ENCODE results near the gene PCDHB5. TPM values are rescaled to one million over a fixed set of nuclear protein-coding genes. Genes with fewer than 3 reads are reported as not detected.
A peak's percentile ranks its signal among the peaks of the same experiment; 100 is the strongest.
"Not testable (repeated sequence)": the region's sequence is repeated elsewhere in the genome, so short reads cannot be mapped to it uniquely, and the experiment has no call there.

PCDHB5 gene
- 10 to 100 TPM in 1 of 2 donors, 1 to 10 TPM in 1; 4.3 to 10.6 TPM for total RNA-seq

DNA sequence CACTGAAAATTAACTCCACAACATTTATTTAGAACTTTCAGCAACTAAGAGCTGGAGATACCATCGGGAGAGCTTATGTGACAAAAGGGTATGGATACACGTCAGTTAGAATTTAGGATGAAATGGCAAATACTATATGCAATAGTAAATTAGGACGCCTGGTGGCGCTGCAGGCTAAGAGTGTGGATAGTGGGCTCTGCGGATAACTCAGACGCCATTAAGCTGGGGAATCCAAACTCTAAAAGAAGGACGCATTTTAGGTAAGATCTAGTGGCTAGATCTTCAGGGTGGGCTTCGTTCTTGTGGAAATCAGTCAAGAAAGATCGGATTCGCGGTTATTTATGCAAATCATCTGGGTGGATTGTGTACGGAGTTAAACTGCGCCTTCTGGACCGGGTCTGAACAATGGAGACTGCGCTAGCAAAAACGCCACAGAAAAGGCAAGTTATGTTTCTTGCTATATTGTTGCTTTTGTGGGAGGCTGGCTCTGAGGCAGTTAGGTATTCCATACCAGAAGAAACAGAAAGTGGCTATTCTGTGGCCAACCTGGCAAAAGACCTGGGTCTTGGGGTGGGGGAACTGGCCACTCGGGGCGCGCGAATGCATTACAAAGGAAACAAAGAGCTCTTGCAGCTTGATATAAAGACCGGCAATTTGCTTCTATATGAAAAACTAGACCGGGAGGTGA, at the start of gene PCDHB5:
PCDHB5 (plus strand) TSS at position 177 of the 688 bp plus-strand sequence; CDS start at position 406, 229 bp downstream.
- 12 to 15% methylated on average over 22 of the region's 22 CpGs for WGBS, 2 donors
- ATAC-seq (peak; percentile 73), DNase-seq (peak; percentile 46 to 71 (median 65))
- no peaks in the 10 kb centered on the region for H3K36me3 ChIP-seq (replicated peaks in 1 of 2; ENCODE audit: insufficient read depth in 1 of 2, low read depth in 2 of 2)
- peaks cover 5% of the 10 kb centered on the region for H3K4me1 ChIP-seq
- intact Hi-C loops (cut with DNase I) = no loop called here
- TF ChIP-seq POLR2A (IDR thresholded peaks at IDR 0.05) = no peak
- TF ChIP-seq, protein P1, sequence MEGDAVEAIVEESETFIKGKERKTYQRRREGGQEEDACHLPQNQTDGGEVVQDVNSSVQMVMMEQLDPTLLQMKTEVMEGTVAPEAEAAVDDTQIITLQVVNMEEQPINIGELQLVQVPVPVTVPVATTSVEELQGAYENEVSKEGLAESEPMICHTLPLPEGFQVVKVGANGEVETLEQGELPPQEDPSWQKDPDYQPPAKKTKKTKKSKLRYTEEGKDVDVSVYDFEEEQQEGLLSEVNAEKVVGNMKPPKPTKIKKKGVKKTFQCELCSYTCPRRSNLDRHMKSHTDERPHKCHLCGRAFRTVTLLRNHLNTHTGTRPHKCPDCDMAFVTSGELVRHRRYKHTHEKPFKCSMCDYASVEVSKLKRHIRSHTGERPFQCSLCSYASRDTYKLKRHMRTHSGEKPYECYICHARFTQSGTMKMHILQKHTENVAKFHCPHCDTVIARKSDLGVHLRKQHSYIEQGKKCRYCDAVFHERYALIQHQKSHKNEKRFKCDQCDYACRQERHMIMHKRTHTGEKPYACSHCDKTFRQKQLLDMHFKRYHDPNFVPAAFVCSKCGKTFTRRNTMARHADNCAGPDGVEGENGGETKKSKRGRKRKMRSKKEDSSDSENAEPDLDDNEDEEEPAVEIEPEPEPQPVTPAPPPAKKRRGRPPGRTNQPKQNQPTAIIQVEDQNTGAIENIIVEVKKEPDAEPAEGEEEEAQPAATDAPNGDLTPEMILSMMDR (IDR thresholded peaks at IDR 0.05) = peak in 6 of 7 experiments; percentile 18 to 67 (median 56)
- H3K27me3 ChIP-seq = no peaks in the 10 kb centered on the region
- H3K4me3 ChIP-seq = peak within 1 kb of the TSS in 1 of 2 donors; percentile 40
- H3K9me3 ChIP-seq = peaks cover 0 to 37% (median 0%) of the 10 kb centered on the region in 3 donors
- peak within 1 kb of the TSS in 3 of 4 donors; percentile 19 to 69 (median 27) for H3K27ac ChIP-seq

DNA sequence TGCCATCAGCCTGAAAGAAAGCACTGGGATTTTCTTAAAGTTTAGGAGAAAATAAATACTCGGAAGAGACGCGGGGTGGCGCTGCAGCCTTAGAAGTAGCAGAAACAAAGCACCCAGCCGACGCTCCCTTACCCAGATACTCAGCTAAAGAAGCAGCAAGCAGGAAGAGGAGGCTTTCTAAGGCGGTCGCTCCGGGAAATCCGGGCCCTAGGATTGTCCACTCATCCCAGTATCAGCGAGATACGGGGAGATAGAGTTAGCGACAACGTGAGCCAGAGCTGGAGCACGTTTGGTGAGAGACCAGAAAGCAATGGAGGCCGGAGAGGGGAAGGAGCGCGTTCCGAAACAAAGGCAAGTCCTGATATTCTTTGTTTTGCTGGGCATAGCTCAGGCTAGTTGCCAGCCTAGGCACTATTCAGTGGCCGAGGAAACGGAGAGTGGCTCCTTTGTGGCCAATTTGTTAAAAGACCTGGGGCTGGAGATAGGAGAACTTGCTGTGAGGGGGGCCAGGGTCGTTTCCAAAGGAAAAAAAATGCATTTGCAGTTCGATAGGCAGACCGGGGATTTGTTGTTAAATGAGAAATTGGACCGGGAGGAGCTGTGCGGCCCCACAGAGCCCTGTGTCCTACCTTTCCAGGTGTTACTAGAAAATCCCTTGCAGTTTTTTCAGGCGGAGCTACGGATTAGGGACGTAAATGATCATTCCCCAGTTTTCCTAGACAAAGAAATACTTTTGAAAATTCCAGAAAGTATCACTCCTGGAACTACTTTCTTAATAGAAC, 40.3 kb upstream of the PCDHB5 start, which contains the start of gene PCDHB2:
PCDHB2 (plus strand) TSS at position 135 of the 782 bp plus-strand sequence; CDS start at position 311, 176 bp downstream.
- no peaks in the 10 kb centered on the region for H3K4me1 ChIP-seq
- no peak within 1 kb of the TSS for H3K27ac ChIP-seq
- H3K27me3 ChIP-seq = no peaks in the 10 kb centered on the region
- H3K9me3 ChIP-seq = peaks cover 0 to 50% (median 0%) of the 10 kb centered on the region in 3 donors
- intact Hi-C loops (cut with DNase I) = no loop called here
- H3K4me3 ChIP-seq = no peak within 1 kb of the TSS
- ATAC-seq (peak; percentile 38), DNase-seq (peak in 3 of 4 donors; percentile 13 to 28 (median 23))
- TF ChIP-seq, protein P1 (IDR thresholded peaks at IDR 0.05) = peak in 1 of 7 experiments; percentile 19
- TF ChIP-seq POLR2A (IDR thresholded peaks at IDR 0.05) = peak in 1 of 3 donors; percentile 14
- H3K36me3 ChIP-seq (replicated peaks in 1 of 2; ENCODE audit: insufficient read depth in 1 of 2, low read depth in 2 of 2) = no peaks in the 10 kb centered on the region
- 9 to 11% methylated on average over 29 of the region's 29 CpGs for WGBS, 2 donors

DNA sequence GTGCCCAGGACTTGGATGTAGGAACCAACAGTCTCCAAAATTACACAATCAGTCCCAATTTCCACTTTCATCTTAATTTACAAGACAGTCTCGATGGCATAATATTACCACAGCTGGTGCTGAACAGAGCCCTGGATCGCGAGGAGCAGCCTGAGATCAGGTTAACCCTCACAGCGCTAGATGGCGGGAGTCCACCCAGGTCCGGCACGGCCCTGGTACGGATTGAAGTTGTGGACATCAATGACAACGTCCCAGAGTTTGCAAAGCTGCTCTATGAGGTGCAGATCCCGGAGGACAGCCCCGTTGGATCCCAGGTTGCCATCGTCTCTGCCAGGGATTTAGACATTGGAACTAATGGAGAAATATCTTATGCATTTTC, 39.8 kb upstream of the PCDHB5 start:
- peaks cover 0 to 50% (median 0%) of the 10 kb centered on the region in 3 donors for H3K9me3 ChIP-seq
- WGBS, 2 donors = 30 to 58% methylated on average over 7 to 12 of the region's 12 CpGs
- TF ChIP-seq, protein P1 (IDR thresholded peaks at IDR 0.05) = no peak
- H3K4me1 ChIP-seq = no peaks in the 10 kb centered on the region
- no peak overlapping the region for H3K27ac ChIP-seq
- H3K4me3 ChIP-seq = no peak overlapping the region
- no peaks in the 10 kb centered on the region for H3K36me3 ChIP-seq (replicated peaks in 1 of 2; ENCODE audit: insufficient read depth in 1 of 2, low read depth in 2 of 2)
- intact Hi-C loops (cut with DNase I) = no loop called here
- DNase-seq (no peak), ATAC-seq (no peak)
- H3K27me3 ChIP-seq = no peaks in the 10 kb centered on the region

DNA sequence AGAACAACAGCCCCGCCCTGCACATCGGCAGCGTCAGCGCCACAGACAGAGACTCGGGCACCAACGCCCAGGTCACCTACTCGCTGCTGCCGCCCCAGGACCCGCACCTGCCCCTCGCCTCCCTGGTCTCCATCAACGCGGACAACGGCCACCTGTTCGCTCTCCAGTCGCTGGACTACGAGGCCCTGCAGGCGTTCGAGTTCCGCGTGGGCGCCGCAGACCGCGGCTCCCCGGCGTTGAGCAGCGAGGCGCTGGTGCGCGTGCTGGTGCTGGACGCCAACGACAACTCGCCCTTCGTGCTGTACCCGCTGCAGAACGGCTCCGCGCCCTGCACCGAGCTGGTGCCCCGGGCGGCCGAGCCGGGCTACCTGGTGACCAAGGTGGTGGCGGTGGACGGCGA, 38.8 kb upstream of the PCDHB5 start:
- ATAC-seq; H3K27me3 ChIP-seq; intact Hi-C loops (cut with DNase I); DNase-seq; H3K4me3 ChIP-seq; H3K27ac ChIP-seq; H3K4me1 ChIP-seq; H3K36me3 ChIP-seq (replicated peaks in 1 of 2; ENCODE audit: insufficient read depth in 1 of 2, low read depth in 2 of 2): not testable (repeated sequence)
- 28% methylated on average over 11 of the region's 46 CpGs; no CpG with 5 or more reads in 1 of the 2 donors for WGBS, 2 donors
- peaks cover 0 to 53% (median 0%) of the 10 kb centered on the region in 3 donors for H3K9me3 ChIP-seq

DNA sequence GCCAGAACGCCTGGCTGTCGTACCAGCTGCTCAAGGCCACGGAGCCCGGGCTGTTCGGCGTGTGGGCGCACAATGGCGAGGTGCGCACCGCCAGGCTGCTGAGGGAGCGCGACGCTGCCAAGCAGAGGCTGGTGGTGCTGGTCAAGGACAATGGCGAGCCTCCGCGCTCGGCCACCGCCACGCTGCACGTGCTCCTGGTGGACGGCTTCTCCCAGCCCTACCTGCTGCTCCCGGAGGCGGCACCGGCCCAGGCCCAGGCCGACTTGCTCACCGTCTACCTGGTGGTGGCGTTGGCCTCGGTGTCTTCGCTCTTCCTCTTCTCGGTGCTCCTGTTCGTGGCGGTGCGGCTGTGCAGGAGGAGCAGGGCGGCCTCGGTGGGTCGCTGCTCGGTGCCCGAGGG, 38.4 kb upstream of the PCDHB5 start:
- H3K9me3 ChIP-seq = peaks cover 0 to 57% (median 2%) of the 10 kb centered on the region in 3 donors
- DNase-seq = not testable (repeated sequence)
- WGBS, 2 donors = 23% methylated on average over 25 of the region's 38 CpGs; no CpG with 5 or more reads in 1 of the 2 donors

More for the DNA sequence above, 38.4 kb upstream of the PCDHB5 start:
- H3K36me3 ChIP-seq (replicated peaks in 1 of 2; ENCODE audit: insufficient read depth in 1 of 2, low read depth in 2 of 2); H3K4me3 ChIP-seq; intact Hi-C loops (cut with DNase I); H3K27ac ChIP-seq; H3K27me3 ChIP-seq; H3K4me1 ChIP-seq; ATAC-seq: not testable (repeated sequence)
